HG02943 (cell line): ENCODE results near the gene RTRAF.

ENCODE experiments used
- ATAC-seq: cut with Tn5 transposase; IDR thresholded peaks from one replicate; pipeline ENCODE4 v1.9.1; 2021; ENCODE audit warnings: mild to moderate bottlenecking, low read depth, moderate library complexity; ENCODE audit not compliant: unreplicated experiment

RTRAF gene

DNA sequence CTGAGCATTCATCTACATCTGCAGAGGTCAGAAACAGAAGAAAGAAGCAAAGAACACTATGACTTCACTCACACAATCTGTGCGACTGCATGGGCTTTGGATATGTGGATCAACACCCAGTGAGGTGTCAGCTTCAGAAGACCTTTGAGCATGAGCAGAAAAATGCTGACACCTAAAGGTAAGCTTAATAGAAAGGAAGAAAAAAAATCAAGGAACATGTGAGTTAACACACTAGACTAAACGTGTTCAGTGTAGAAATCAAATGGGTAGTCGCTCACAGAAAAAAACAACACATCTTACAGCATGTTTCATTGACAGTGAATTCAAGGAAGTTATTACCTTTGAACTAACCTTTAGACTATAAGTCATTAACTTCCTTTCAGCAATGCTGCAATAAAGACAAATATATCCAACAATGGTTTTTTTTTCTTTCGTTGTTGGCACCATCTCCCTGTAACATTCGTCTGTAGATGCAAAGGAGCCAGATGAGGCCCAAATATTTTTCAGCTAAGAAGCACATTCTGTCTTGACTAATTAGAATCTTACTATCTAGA is 30.9 kb downstream of the RTRAF start:
- no peak for ATAC-seq

- ATAC-seq: no peak
Observed at GRCh38 chr14:52020866-52021717, 31.7 kb downstream of the RTRAF start.

- peak; percentile 61 for ATAC-seq
Observed at GRCh38 chr14:52021957-52022600, 32.7 kb downstream of the RTRAF start.

- no peak for ATAC-seq
Observed at GRCh38 chr14:52023518-52023917, 34.2 kb downstream of the RTRAF start.

DNA sequence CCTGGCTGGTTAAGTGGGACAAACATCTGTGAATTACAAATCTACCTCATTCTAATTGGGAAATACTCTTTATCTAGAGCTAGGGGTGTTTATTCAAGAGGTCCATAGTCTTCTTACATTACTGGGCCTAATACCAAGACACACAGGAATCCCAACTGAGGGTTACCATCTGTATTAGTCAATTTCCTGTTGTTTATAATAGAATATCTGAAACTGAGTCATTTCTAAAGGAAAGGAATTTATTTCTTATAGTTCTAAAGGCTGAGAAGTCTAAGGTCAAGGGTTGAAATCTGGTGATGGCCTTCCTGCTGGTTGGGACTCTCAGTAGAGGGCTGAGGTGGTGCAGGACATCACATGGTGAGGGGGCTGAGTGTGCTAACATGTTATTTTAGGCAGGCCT is 36.0 kb downstream of the RTRAF start:
- ATAC-seq: no peak

DNA sequence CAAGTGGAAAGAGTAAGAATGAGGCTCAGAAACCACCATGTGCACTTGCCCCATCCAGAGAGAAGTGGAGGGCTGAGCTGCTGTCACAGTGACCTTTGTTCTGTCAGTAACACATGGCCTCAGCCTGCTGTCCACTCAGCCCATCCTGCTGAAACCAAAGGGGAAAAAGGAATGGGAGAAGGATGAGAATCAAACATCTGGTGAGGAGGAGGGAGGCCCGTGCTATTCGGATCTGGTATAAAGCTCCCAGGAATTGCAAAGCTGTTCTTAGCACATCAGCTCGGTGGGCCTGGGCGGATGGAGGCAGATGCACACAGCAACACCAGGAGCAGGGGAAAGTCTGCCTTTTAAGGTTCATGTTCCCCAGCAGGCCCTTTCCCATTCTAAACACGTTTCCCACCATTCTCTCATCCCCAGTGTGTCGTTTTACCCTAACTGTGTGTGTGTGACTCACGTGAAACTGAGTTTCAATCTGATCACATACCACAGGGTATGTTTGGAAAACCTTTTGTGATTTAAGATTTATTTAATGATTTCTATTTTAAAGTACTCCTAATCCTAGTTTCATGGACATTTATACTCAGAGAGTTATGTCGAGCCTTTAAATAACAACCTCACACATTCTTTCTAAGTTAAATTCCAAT is 36.8 kb downstream of the RTRAF start:
- no peak for ATAC-seq

- no peak for ATAC-seq
Observed at GRCh38 chr14:52026901-52027300, 37.6 kb downstream of the RTRAF start.

GRCh38 chr14:52029881-52030280 is 40.5 kb downstream of the RTRAF start:
- no peak for ATAC-seq

DNA sequence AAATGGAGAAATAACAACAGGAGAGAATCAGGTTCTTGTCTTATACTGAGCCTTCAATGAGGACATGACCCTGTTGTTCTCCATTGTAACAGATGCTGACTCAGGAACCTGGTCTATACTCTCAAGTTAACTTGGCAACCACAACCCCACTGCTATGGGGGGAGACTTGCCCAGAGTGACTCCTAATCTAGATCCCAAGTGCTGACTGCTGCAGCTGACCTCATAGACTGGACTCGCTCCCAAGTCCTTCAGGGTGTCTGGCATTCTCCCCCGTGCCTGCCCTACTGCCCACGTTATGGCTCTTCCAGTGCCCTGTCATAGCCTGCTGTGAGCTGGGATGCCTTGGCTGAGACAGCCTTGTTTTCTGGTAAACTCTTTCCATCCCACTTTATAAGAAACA is 42.4 kb downstream of the RTRAF start:
- no peak for ATAC-seq

DNA sequence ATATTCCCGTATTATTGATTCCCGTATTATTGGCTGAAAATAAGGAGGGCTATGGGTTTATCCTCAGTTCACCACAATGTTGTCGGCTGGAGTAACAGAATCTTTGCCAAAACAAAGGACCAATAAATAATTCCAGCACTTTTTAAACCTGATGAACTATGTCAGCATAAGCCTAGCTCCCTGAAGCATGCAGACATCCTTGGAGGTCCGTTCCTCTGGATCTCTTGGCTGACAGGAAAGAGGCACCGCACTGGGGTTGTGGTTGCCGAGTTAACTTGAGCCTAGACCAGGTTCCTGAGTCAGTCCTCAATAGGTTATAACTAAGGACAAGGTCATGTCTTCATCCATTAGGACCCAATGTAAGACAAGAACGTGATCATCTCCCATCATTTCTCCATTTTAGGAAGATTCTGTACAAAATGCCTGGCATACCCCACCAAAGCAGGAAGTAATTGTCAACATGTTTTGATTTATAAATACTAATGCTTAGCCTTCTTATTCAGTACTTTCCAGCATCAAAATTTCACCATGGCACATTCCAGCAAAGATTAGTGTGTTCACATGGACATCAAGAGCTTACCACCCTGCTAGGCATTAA is 43.0 kb downstream of the RTRAF start:
- no peak for ATAC-seq

- ATAC-seq: no peak
Observed at GRCh38 chr14:52033101-52033642, 43.8 kb downstream of the RTRAF start.

DNA sequence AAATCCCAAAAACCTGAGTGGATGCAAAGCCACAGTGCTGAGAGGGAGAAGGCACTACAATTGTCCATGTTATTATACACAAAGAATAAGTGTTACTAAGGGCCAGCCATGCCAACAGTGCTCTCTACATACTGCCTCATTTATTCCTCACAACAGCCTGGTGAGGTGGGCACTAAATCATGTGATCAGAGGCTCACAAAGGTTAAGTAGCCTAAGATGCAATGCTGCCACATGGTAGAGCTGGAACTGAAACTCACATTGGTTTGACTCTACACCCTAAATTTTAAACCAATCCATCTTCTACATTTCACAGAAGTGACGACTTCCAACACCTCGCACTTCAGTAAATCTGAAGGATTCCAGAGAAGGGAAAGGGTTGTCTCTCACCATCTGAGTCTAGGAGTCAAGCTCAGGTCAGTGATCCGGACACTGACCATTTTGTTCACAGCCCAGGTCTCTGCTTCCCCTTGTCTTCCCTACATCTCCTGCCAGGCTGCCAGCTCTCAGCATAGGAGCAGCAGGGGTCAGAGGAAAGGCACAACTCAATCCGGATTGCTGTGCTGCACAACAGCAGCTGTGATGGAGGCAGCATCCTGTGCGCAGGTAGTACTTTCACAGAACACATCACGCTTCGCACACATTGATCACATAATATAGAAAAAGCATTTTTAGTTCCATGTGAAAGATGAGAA is 49.9 kb downstream of the RTRAF start:
- no peak for ATAC-seq

GRCh38 chr14:52040598-52040997 is 51.3 kb downstream of the RTRAF start:
- no peak for ATAC-seq

DNA sequence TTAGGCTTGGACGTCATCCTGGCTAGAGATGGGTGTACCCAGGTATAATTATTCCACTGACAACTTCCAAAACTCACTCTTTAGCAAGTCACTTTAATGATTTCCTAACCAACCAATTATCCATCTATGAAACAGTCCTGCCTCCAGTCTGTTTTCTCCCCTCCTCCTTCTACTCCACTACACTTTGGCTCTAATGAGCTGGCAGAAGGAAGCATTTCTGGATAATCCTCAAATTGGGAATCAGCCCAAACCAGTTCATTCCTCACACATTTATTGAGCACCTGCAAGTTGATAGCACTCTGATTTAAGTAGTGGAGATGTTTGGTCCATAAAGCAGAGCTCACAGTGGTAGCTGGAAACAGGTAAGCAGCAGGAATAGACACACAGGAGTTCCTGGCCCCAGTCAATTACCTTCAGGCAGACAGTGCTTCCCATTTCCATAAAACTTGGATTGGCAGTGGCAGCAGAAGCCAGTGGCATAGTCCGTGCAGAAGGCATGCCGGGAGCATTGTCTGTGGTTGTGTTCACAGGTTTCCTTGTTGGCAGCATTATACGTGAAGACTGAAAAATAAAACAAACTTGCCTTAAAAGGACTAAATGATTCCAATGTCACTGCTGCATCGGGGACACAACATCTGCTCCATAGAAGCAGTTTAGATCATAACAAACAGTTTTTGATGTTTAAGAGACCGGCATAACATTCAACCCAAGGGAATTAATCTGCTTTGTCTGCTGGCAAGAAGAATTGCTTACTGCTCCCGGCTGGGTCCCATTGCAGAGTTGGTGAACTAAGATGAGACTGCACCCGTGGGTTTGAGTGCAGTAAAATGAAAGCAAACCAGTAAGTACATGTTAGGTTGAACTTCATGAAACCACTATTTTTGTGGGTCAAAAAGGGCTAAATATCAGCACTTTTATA is 53.3 kb downstream of the RTRAF start:
- no peak for ATAC-seq

GRCh38 chr14:52043690-52044089 is 54.3 kb downstream of the RTRAF start:
- no peak for ATAC-seq

GRCh38 chr14:52044791-52045522 is 55.6 kb downstream of the RTRAF start:
- no peak for ATAC-seq

- no peak for ATAC-seq
Observed at GRCh38 chr14:52046376-52046917, 57.1 kb downstream of the RTRAF start.

GRCh38 chr14:52048116-52048515 is 58.8 kb downstream of the RTRAF start:
- no peak for ATAC-seq
